Effector memory CD8-positive, alpha-beta T cell (primary cell): ENCODE data around the gene CNTRL.
A peak's percentile ranks its signal among the peaks of the same experiment; 100 is the strongest.
"Not testable (repeated sequence)": the region's sequence is repeated elsewhere in the genome, so short reads cannot be mapped to it uniquely, and the experiment has no call there.

Experiments used
- ATAC-seq: fragments of 150-1000 bp; cut with Tn5 transposase; replicated peaks from 2 replicates; pipeline ENCODE4 v1.10.0; 2021; ENCODE audit warnings: mild to moderate bottlenecking, moderate library complexity
- DNase-seq, 3 experiments: peaks; one replicate each; pipeline ENCODE4 v3.0.0; 2021
- H3K27ac Mint-ChIP-seq, 2 donors: one replicate each; pipeline ENCODE4 v1.8.0; 2022; ENCODE audit warnings: mild to moderate bottlenecking in 2 of 2, mixed read lengths in 2 of 2, moderate library complexity in 2 of 2
- H3K27me3 Mint-ChIP-seq, 2 donors: one replicate each; pipeline ENCODE4 v1.8.0; 2022; ENCODE audit warnings: mixed read lengths in 2 of 2
- H3K36me3 Mint-ChIP-seq: one replicate; pipeline ENCODE4 v1.8.0; 2022; ENCODE audit warnings: mild to moderate bottlenecking, moderate library complexity, mixed read lengths; ENCODE audit not compliant: insufficient read depth
- H3K4me1 Mint-ChIP-seq, 2 donors: one replicate each; pipeline ENCODE4 v1.8.0; 2022; ENCODE audit warnings: low read depth in 2 of 2, mixed read lengths in 2 of 2
- H3K4me3 Mint-ChIP-seq, 2 donors: one replicate each; pipeline ENCODE4 v1.8.0; 2022; ENCODE audit warnings: mild to moderate bottlenecking in 2 of 2, mixed read lengths in 2 of 2, moderate library complexity in 2 of 2
- H3K9me3 Mint-ChIP-seq, 2 donors: one replicate each; pipeline ENCODE4 v1.8.0; 2022; ENCODE audit warnings: mixed read lengths in 2 of 2

Gene CNTRL

DNA sequence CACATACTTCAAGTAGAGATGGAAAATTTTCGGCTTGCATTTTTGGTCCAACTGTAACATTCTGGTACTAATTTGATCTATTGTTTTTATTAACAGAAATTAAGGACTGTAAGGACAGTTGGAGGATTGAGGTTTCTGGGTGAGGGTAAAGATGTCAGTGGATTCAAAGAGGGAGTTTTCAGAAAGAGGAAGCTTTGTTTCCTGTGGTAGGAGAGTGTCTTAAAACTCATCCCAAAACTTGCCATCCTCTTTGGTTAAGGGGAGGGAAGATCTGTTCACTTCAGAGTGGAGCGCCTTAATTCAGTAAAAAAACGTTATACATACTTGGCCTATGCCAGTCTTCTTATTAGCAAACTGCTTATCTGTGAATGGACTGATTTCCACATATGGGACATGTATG is 13.8 kb downstream of the CNTRL start:
- peaks cover 7 to 19% of the 10 kb centered on the region in 2 donors for H3K4me1 Mint-ChIP-seq
- DNase-seq: no peak
- H3K36me3 Mint-ChIP-seq: peaks cover 41% of the 10 kb centered on the region
- no peak overlapping the region for H3K4me3 Mint-ChIP-seq
- H3K27ac Mint-ChIP-seq: peak overlapping the region; percentile 21 to 86
- H3K9me3 Mint-ChIP-seq: no peaks in the 10 kb centered on the region
- no peaks in the 10 kb centered on the region for H3K27me3 Mint-ChIP-seq
- no peak for ATAC-seq

DNA sequence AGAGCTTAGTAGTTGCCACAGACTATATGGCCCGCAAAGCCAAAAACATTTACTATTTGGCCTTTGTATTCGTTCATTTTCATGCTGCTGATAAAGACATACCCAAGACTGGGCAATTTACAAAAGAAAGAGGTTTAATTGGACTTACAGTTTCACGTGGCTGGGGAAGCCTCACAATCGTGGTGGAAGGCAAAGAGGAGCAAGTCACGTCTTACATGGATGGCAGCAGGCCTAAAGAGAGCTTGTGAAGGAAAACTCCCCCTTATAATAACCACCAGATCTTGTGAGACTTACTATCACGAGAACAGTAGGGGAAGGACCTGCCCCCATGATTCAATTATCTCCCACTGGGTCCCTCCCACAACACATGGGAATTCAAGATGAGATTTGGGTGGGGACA is 16.0 kb downstream of the CNTRL start:
- Mint-ChIP-seq H3K36me3 (peaks cover 38% of the 10 kb centered on the region), H3K27ac (peak overlapping the region in 1 of 2 donors; percentile 26), H3K4me1 (peaks cover 9 to 20% of the 10 kb centered on the region in 2 donors)
- not testable (repeated sequence) for H3K9me3 Mint-ChIP-seq, H3K4me3 Mint-ChIP-seq, ATAC-seq, H3K27me3 Mint-ChIP-seq, DNase-seq

DNA sequence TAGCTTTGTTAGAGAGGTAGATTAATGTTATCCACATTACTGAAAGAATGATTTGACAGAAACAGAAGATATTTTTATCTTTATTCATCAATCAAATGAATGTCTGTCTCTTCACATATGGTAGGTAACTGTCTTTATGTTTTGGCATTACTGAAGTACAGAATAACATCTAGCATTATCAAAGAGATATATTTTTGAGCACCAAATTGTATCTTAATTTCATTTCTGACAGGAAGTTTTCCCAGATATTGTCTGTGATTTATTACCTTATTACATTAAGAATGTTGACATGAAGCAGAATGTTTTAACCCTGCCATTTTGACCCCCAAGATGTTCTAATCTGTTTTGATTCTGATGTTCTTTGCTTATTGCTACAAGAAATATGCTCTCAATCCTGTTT is 20.3 kb downstream of the CNTRL start:
- H3K27me3 Mint-ChIP-seq: no peaks in the 10 kb centered on the region
- ATAC-seq (no peak), DNase-seq (no peak)
- H3K4me1 Mint-ChIP-seq: peaks cover 4 to 9% of the 10 kb centered on the region in 2 donors
- no peak overlapping the region for H3K4me3 Mint-ChIP-seq
- H3K36me3 Mint-ChIP-seq: peaks cover 43% of the 10 kb centered on the region
- H3K27ac Mint-ChIP-seq: no peak overlapping the region
- no peaks in the 10 kb centered on the region for H3K9me3 Mint-ChIP-seq

DNA sequence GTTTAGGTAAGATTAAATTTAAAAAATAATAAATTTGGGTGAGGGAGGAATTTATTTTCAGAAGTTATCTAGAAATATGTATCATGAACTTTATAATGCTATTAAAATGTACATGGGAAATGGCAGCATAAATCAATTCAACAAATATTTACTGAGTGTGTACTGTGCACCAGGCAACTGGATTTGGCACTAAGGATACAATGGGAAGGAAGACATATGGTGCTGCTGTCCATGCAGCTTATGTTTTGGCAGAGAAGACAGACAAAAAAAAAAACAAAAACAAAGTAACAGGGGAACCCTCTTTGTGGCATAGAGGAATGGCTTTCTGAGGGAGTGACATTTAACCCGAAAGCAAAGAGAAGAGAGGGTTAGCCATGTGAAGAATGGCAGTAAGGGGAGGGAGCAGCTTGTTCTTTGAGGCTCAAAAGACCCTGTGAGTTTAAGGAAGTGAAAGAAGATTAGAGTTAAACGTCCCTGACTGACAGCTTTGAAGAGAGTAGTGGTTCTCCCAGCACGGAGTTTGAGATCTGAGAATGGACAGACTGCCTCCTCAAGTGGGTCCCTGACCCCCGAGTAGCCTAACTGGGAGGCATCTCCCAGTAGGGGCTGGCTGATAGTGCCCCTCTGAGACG is 23.9 kb downstream of the CNTRL start:
- peaks cover under 1 to 2% of the 10 kb centered on the region in 2 donors for H3K4me1 Mint-ChIP-seq
- peaks cover 17% of the 10 kb centered on the region for H3K36me3 Mint-ChIP-seq
- no peak overlapping the region for H3K27ac Mint-ChIP-seq
- no peak overlapping the region for H3K4me3 Mint-ChIP-seq
- no peak for ATAC-seq
- no peaks in the 10 kb centered on the region for H3K27me3 Mint-ChIP-seq
- peaks cover 8 to 10% of the 10 kb centered on the region in 2 donors for H3K9me3 Mint-ChIP-seq
- DNase-seq: no peak

DNA sequence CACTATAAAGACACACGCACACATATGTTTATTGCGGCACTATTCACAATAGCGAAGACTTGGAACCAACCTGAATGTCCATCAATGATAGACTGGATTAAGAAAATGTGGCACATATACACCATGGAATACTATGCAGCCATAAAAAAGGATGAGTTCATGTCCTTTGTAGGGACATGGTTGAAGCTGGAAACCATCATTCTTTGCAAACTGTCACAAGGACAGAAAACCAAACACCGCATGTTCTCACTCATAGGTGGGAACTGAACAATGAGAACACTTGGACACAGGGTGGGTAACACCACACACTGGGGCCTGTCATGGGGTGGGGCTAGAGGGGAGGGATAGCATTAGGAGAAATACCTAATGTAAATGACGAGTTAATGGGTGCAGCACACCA is 29.3 kb downstream of the CNTRL start:
- H3K27me3 Mint-ChIP-seq, H3K27ac Mint-ChIP-seq, DNase-seq, ATAC-seq, H3K36me3 Mint-ChIP-seq, H3K4me3 Mint-ChIP-seq: not testable (repeated sequence)
- H3K9me3 Mint-ChIP-seq: peaks cover 8 to 10% of the 10 kb centered on the region in 2 donors
- H3K4me1 Mint-ChIP-seq: peaks cover 11 to 26% of the 10 kb centered on the region in 2 donors

DNA sequence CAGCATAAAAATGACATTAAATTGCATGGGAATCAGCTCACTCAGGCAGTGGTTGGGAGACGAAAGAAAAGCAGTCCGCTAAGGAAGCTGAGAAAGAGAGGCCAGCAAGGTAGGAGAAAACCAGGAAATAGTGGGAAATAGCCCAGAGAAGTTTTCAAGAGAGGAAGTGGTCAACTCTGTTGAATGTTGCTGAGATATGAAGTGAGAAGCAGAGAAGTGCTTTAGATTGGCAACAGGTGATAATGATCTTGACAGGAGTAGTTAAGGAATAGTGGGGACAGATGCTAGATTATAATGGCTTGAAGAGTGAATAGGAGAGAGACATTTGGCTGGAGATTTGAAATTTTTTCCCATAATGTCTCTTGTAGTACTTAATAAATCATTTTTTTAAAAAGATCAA is 30.8 kb downstream of the CNTRL start:
- Mint-ChIP-seq H3K27ac (peak overlapping the region; percentile 9 to 62), H3K27me3 (no peaks in the 10 kb centered on the region)

DNA sequence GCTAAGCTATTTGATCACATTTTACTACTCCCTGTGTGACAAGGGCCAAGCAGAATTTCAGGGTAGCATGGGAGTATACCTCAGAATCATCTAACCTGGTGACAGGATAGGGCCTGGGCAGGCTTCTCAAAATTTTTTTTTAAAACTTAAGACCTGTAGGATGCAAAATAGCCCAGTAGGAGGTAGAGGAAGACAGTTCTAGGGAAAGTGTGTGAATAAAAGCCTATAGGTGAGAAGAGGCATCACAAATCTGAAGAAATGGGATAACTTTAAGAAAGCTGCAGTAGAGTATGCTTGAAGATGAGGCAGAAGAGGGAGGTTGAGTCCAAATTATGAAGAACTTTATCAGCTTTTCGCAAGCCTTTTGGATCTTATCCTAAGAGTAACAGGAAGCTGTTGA is 32.3 kb downstream of the CNTRL start:
- peak overlapping the region; percentile 6 to 17 for H3K27ac Mint-ChIP-seq

More for the DNA sequence above, 30.8 kb downstream of the CNTRL start:
- ATAC-seq (no peak), DNase-seq (no peak)
- Mint-ChIP-seq H3K9me3 (peaks cover 8 to 10% of the 10 kb centered on the region in 2 donors), H3K36me3 (peaks cover 4% of the 10 kb centered on the region), H3K4me1 (peaks cover 11 to 28% of the 10 kb centered on the region in 2 donors), H3K4me3 (no peak overlapping the region)

DNA sequence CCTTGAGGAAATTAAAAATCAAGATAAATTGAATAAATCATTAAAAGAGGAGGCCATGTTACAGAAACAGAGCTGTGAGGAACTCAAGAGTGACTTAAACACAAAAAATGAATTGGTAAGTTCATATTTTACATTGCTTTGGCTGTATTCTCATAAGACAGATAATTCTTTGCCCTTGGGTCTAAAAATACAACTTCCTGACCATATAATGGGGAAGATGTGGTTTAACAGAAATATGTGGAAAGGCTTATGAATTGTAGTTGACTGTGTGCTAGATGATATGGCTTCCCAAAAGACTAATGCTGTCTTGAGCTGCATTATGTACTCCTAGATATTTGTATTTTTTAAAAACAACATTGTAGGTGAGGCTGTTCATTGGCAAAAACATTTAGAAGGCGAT is 33.1 kb downstream of the CNTRL start:
- ATAC-seq (no peak), DNase-seq (no peak)
- no peaks in the 10 kb centered on the region for H3K27me3 Mint-ChIP-seq
- no peak overlapping the region for H3K27ac Mint-ChIP-seq
- H3K9me3 Mint-ChIP-seq: no peaks in the 10 kb centered on the region
- peaks cover 11 to 30% of the 10 kb centered on the region in 2 donors for H3K4me1 Mint-ChIP-seq
- H3K36me3 Mint-ChIP-seq: peaks cover 7% of the 10 kb centered on the region
- H3K4me3 Mint-ChIP-seq: no peak overlapping the region

More for the DNA sequence above, 32.3 kb downstream of the CNTRL start:
- no peak for DNase-seq
- H3K4me3 Mint-ChIP-seq: no peak overlapping the region
- peaks cover 6% of the 10 kb centered on the region for H3K36me3 Mint-ChIP-seq
- peak; percentile 82 for ATAC-seq
- peaks cover 0 to 3% of the 10 kb centered on the region in 2 donors for H3K9me3 Mint-ChIP-seq
- peaks cover 11 to 30% of the 10 kb centered on the region in 2 donors for H3K4me1 Mint-ChIP-seq
- no peaks in the 10 kb centered on the region for H3K27me3 Mint-ChIP-seq

DNA sequence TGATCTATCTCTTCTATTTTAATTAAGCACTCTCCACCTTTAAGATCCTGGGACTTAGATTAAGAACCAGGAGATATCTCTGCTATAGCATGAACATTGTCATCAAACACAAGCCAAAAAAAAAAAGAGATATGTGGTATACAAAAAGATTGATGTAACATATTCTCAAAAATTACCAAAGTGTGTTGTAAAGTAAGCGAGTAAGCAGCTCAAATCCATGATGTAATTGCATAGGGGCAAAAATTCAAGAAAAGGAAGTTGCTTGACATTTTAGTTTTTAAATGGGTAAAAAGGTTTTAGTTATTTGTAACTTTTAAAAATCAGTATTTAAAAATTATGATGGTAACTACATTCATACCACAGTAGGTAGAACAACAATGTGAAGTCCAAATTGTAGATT is 40.7 kb downstream of the CNTRL start:
- DNase-seq: no peak
- H3K9me3 Mint-ChIP-seq: no peaks in the 10 kb centered on the region
- no peaks in the 10 kb centered on the region for H3K27me3 Mint-ChIP-seq
- no peak overlapping the region for H3K4me3 Mint-ChIP-seq
- H3K4me1 Mint-ChIP-seq: peaks cover 2 to 7% of the 10 kb centered on the region in 2 donors
- peaks cover 12% of the 10 kb centered on the region for H3K36me3 Mint-ChIP-seq
- peak overlapping the region in 1 of 2 donors; percentile 39 for H3K27ac Mint-ChIP-seq
- no peak for ATAC-seq

DNA sequence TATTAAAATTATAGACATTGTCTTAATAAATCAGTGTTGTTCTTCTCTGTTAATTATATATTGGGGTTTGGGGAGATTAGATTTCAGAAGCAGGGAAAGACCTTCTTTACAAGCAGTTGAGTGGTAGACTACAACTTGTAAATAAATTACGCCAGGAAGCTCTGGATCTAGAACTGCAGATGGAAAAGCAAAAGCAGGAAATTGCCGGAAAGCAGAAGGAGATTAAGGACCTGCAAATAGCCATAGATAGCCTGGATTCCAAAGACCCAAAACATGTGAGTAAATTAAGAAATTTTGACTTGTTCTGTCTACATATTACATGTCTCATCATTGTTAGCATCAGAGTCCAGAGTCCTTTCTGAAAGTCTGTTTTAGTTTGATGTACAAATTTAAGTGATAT is 43.5 kb downstream of the CNTRL start:
- no peak for ATAC-seq
- DNase-seq: no peak
- Mint-ChIP-seq H3K36me3 (peaks cover 14% of the 10 kb centered on the region), H3K27me3 (no peaks in the 10 kb centered on the region), H3K4me1 (peaks cover 16 to 30% of the 10 kb centered on the region in 2 donors), H3K27ac (no peak overlapping the region), H3K9me3 (no peaks in the 10 kb centered on the region), H3K4me3 (no peak overlapping the region)

DNA sequence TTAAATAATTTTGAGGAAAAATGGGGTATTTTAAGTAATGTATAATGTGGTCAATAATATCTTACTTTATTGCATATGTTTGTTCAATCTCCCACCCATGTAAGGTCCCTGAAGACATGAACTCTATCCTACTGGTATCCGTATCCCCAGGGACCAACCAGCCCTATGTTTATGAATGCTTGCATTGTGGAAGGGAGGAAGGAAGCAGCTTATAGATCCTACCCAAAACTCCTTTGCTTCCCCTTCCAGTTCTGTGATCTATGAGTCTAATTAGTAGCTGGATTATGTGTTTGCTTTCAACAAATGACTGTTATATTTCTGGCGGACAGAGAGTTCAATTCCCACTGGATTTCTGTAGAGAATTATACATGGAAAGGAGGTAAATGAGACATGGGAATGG is 45.6 kb downstream of the CNTRL start:
- Mint-ChIP-seq H3K27ac (peak overlapping the region; percentile 53 to 90), H3K27me3 (no peaks in the 10 kb centered on the region), H3K4me3 (peak overlapping the region in 1 of 2 donors; percentile 81), H3K36me3 (peaks cover 24% of the 10 kb centered on the region), H3K9me3 (no peaks in the 10 kb centered on the region), H3K4me1 (peaks cover 22 to 34% of the 10 kb centered on the region in 2 donors)
- no peak for DNase-seq
- ATAC-seq: no peak

DNA sequence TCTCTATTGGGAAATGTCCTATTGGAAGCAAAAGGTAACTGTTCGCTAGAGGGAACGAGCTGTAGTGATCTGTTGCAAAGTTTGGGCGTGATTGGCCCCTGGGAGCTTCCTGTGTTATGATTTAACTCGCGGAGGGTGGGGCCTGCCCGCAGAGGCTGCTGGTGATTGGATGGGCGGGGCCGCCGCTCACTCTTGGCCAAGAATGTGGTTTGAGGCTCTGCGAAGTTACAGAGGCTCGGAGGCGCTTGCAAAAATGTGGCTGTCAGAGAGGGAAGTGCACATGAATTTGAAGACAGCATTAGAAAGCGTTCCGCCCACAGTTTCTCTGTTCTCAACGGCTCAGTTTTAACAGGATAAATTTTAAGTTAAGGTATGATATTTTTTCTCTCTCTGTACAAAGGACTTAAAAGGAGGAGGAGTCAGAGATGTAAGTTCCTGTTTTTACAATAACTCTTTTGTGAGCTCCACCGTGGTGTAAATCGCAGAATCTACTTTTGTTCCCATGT is 46.9 kb downstream of the CNTRL start:
- DNase-seq (peak; percentile 93 to 95 (median 94)), ATAC-seq (peak; percentile 98)
- peak overlapping the region; percentile 81 for H3K4me3 Mint-ChIP-seq
- peaks cover 29% of the 10 kb centered on the region for H3K36me3 Mint-ChIP-seq
- H3K4me1 Mint-ChIP-seq: peaks cover 22 to 40% of the 10 kb centered on the region in 2 donors
- H3K9me3 Mint-ChIP-seq: no peaks in the 10 kb centered on the region
- no peaks in the 10 kb centered on the region for H3K27me3 Mint-ChIP-seq
- peak overlapping the region; percentile 90 to 92 for H3K27ac Mint-ChIP-seq

DNA sequence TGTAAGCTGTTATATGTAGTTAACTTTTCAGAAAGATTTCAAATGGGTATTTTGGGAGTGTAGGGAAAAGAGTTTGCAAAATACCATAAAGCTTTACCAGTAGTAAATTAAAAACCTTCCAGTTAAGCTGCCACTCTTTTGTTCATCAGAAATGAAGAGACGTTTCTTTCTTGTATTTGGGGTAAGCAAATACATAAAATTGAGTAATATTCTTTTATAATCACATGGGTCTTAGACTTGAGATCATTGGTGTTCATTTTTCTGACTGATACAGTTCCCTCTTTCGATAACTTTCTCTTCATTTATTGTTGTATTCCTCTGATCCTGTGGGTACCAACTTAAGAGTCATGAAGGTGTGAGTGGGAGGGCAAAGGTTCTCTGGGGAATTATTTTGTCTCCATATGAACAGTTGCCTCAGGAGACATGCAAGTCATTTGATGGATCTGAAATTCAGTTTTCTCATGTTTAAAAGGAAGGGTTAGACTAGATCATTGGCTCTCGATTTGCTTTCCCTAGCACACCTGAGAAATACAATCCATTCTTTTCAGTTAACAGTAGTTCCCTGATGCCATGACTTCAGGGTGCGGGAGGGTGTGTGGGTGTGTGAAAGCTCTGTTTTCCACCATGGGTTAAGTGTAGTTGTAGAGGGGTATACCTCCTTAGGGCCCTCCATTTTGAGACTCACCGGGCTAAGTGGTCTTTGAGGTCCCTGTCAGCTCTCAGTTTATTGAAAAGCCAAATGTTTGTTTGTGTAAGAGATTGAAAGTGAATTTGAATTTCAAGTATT is 47.7 kb downstream of the CNTRL start:
- Mint-ChIP-seq H3K27ac (peak overlapping the region; percentile 90 to 92), H3K4me3 (peak overlapping the region; percentile 81), H3K4me1 (peaks cover 22 to 44% of the 10 kb centered on the region in 2 donors), H3K36me3 (peaks cover 35% of the 10 kb centered on the region), H3K9me3 (no peaks in the 10 kb centered on the region), H3K27me3 (no peaks in the 10 kb centered on the region)
- DNase-seq: no peak
- ATAC-seq: no peak
